NOMO-1 treated with DMSO at 0.1 percent for 48 hours (cell line): Measurements from ENCODE around the gene FOXG1.

Experiments
- DNase-seq: peaks from one replicate; lab custom pipeline; 2025; ENCODE audit not compliant: unreplicated experiment; lab: John Stamatoyannopoulos, UW

Gene FOXG1

GRCh38 chr14:28774764-28775735 lies 8.5 kb downstream of the FOXG1 start:
- no peak for DNase-seq

GRCh38 chr14:28776482-28777266 lies 10.1 kb downstream of the FOXG1 start:
- no peak for DNase-seq

GRCh38 chr14:28777471-28778137 lies 11.0 kb downstream of the FOXG1 start:
- no peak for DNase-seq

- no peak for DNase-seq
Observed at GRCh38 chr14:28778138-28779117, 11.8 kb downstream of the FOXG1 start.

GRCh38 chr14:28779456-28779855 lies 12.9 kb downstream of the FOXG1 start:
- no peak for DNase-seq

GRCh38 chr14:28780843-28781820 lies 14.5 kb downstream of the FOXG1 start:
- no peak for DNase-seq

GRCh38 chr14:28782301-28782700 lies 15.7 kb downstream of the FOXG1 start:
- DNase-seq = no peak

GRCh38 chr14:28783664-28784063 lies 17.1 kb downstream of the FOXG1 start:
- no peak for DNase-seq

GRCh38 chr14:28784096-28785048 lies 17.8 kb downstream of the FOXG1 start:
- DNase-seq = no peak

- no peak for DNase-seq
Observed at GRCh38 chr14:28785096-28785952, 18.7 kb downstream of the FOXG1 start.

GRCh38 chr14:28807518-28807917 lies 40.9 kb downstream of the FOXG1 start:
- DNase-seq = no peak

- DNase-seq = no peak
Observed at GRCh38 chr14:28813810-28814209, 47.2 kb downstream of the FOXG1 start.
